ENCODE results near the gene DLG2.

DLG2 gene

GRCh38 chr11:85596886-85597285, 30.3 kb downstream of the DLG2 start:
- no peak overlapping the region for H3K27ac ChIP-seq (replicated peaks)
- no peaks in the 10 kb centered on the region for H3K27me3 ChIP-seq (ENCODE audit: insufficient read depth, poor library complexity, severe bottlenecking)
- H3K4me3 ChIP-seq (replicated peaks; ENCODE audit: insufficient read depth, low read length) = no peak overlapping the region
- DNase-seq (ENCODE audit: low read depth in 1 of 2, low spot score in 1 of 2) = no peak
- TF ChIP-seq SPI1 (IDR thresholded peaks at IDR 0.05; ENCODE audit: borderline replicate concordance, low read depth) = no peak
- no peak for TF ChIP-seq POLR2AphosphoS5 (IDR thresholded peaks at IDR 0.05; ENCODE audit: low read depth)
- no peak for TF ChIP-seq CTCF (IDR thresholded peaks at IDR 0.05; ENCODE audit: insufficient read depth, low read length)
- TF ChIP-seq REST (IDR thresholded peaks at IDR 0.05; ENCODE audit: insufficient replicate concordance, low read depth) = no peak
- no peak for TF ChIP-seq GABPA (IDR thresholded peaks at IDR 0.05; ENCODE audit: low read depth)

GRCh38 chr11:85595285-85595884, 31.8 kb downstream of the DLG2 start:
- DNase-seq (ENCODE audit: low read depth in 1 of 2, low spot score in 1 of 2) = peak in 1 of 2 experiments; percentile 5

More at GRCh38 chr11:85595285-85595884, 31.8 kb downstream of the DLG2 start:
- no peak overlapping the region for H3K27ac ChIP-seq (replicated peaks)
- H3K4me3 ChIP-seq (replicated peaks; ENCODE audit: insufficient read depth, low read length) = no peak overlapping the region
- no peaks in the 10 kb centered on the region for H3K27me3 ChIP-seq (ENCODE audit: insufficient read depth, poor library complexity, severe bottlenecking)
- TF ChIP-seq REST (IDR thresholded peaks at IDR 0.05; ENCODE audit: insufficient replicate concordance, low read depth) = no peak
- TF ChIP-seq CTCF (IDR thresholded peaks at IDR 0.05; ENCODE audit: insufficient read depth, low read length) = peak; percentile 17
- no peak for TF ChIP-seq GABPA (IDR thresholded peaks at IDR 0.05; ENCODE audit: low read depth)
- no peak for TF ChIP-seq POLR2AphosphoS5 (IDR thresholded peaks at IDR 0.05; ENCODE audit: low read depth)
- no peak for TF ChIP-seq SPI1 (IDR thresholded peaks at IDR 0.05; ENCODE audit: borderline replicate concordance, low read depth)
